B cell (primary cell): Measurements from ENCODE around the gene PLPP4. TPM values are rescaled to one million over a fixed set of nuclear protein-coding genes. Genes with fewer than 3 reads are reported as not detected.

Experiments
- ATAC-seq: fragments of 200-7000 bp; cut with Tn5 transposase; one replicate; pipeline ENCODE4 v1.10.0; 2021; ENCODE audit warnings: low read depth, mild to moderate bottlenecking, moderate number of reproducible peaks, moderate library complexity
- CTCF ChIA-PET: fragments of 350-600 bp; sonication (Branson Sonifier 250); formaldehyde crosslinking; loops from one replicate; lab custom pipeline; 2021; ENCODE audit warnings: antibody characterized with exemption, inconsistent platforms; lab: Charles Lee
- POLR2A ChIA-PET: fragments of 350-600 bp; sonication (Branson Sonifier 250); formaldehyde crosslinking; loops from one replicate; lab custom pipeline; 2021; ENCODE audit warnings: antibody characterized with exemption; lab: Charles Lee
- DNase-seq: peaks from one replicate; pipeline ENCODE4 v3.0.0; 2013
- H2AFZ ChIP-seq: 2 replicates; pipeline ENCODE4 v1.6.1; 2012; ENCODE audit warnings: mild to moderate bottlenecking, low read depth, low read length; ENCODE audit not compliant: insufficient read depth, poor library complexity, severe bottlenecking
- H3K27ac ChIP-seq, 2 donors: 1 replicate in 1 of 2; 2 replicates in 1 of 2; pipeline ENCODE4 v1.5.1; 2012 to 2013; ENCODE audit warnings: low read length in 2 of 2, mild to moderate bottlenecking in 2 of 2, moderate library complexity in 1 of 2
- H3K27me3 ChIP-seq, 4 experiments: fragments of 200-600 bp in 1 of 4; sonication (generic) in 1 of 4; replicated peaks in 1 of 4; 1 replicate in 2 of 4; 2 replicates in 2 of 4; pipeline versions ENCODE4 v1.6.1 to v1.7.0; 2013 to 2016; ENCODE audit warnings: low read length in 3 of 4, mild to moderate bottlenecking in 2 of 4, mixed read lengths in 1 of 4, moderate library complexity in 1 of 4; ENCODE audit not compliant: insufficient read depth in 4 of 4, control insufficient read depth in 3 of 4; ENCODE audit errors: control extremely low read depth in 1 of 4
- H3K36me3 ChIP-seq, 2 experiments: replicated peaks in 1 of 2; 1 replicate in 1 of 2; 2 replicates in 1 of 2; pipeline versions ENCODE4 v1.6.1 to v1.7.1; 2013; ENCODE audit warnings: low read length in 1 of 2; ENCODE audit not compliant: insufficient read depth in 2 of 2, control insufficient read depth in 1 of 2; ENCODE audit errors: control extremely low read depth in 1 of 2, extremely low read depth in 1 of 2
- H3K4me1 ChIP-seq, 2 donors: fragments of 200-600 bp in 1 of 2; sonication (generic) in 1 of 2; 1 replicate in 1 of 2; 2 replicates in 1 of 2; pipeline versions ENCODE4 v1.5.1 to v1.6.1; 2013 to 2017; ENCODE audit warnings: low read length in 2 of 2; ENCODE audit not compliant: control insufficient read depth in 2 of 2, insufficient read depth in 2 of 2
- H3K4me2 ChIP-seq: replicated peaks from 2 replicates; pipeline ENCODE3; 2012; ENCODE audit warnings: mild to moderate bottlenecking, low read depth, low read length; ENCODE audit not compliant: poor library complexity, severe bottlenecking
- H3K4me3 ChIP-seq, 5 experiments: fragments of 200-600 bp in 1 of 5; sonication (generic) in 1 of 5; 1 replicate in 3 of 5; 2 replicates in 2 of 5; pipeline versions ENCODE4 v1.5.1 to v1.7.0; 2011 to 2016; ENCODE audit warnings: low read length in 4 of 5, mild to moderate bottlenecking in 4 of 5, low read depth in 2 of 5, control low read depth in 1 of 5, moderate library complexity in 1 of 5; ENCODE audit not compliant: insufficient read depth in 1 of 5; ENCODE audit errors: control extremely low read depth in 1 of 5, extremely low read depth in 1 of 5
- H3K79me2 ChIP-seq: fragments of 200-600 bp; sonication (generic); one replicate; pipeline ENCODE4 v1.6.0; 2016; ENCODE audit warnings: low read length; ENCODE audit not compliant: control insufficient read depth, insufficient read depth
- H3K9ac ChIP-seq: fragments of 200-600 bp; sonication (generic); 2 replicates; pipeline ENCODE4 v1.6.1; 2017; ENCODE audit warnings: mild to moderate bottlenecking, low read length, moderate library complexity
- H3K9me3 ChIP-seq, 3 donors: one replicate each; pipeline versions ENCODE4 v1.6.1 to v1.7.1; 2013; ENCODE audit warnings: low read length in 2 of 3; ENCODE audit not compliant: control insufficient read depth in 2 of 3, insufficient read depth in 1 of 3; ENCODE audit errors: control extremely low read depth in 1 of 3
- H4K20me1 ChIP-seq: 2 replicates; pipeline ENCODE4 v1.6.0; 2012; ENCODE audit warnings: mild to moderate bottlenecking, low read length; ENCODE audit not compliant: insufficient read depth, control insufficient read depth, poor library complexity, severe bottlenecking
- H3K27ac Mint-ChIP-seq: one replicate; pipeline ENCODE4 v1.8.0; 2021; ENCODE audit warnings: mixed read lengths
- H3K27me3 Mint-ChIP-seq: one replicate; pipeline ENCODE4 v1.8.0; 2021; ENCODE audit warnings: mixed read lengths
- H3K4me1 Mint-ChIP-seq: one replicate; pipeline ENCODE4 v1.8.0; 2021; ENCODE audit warnings: mixed read lengths
- H3K4me3 Mint-ChIP-seq: one replicate; pipeline ENCODE4 v1.8.0; 2021; ENCODE audit warnings: mixed read lengths
- H3K9me3 Mint-ChIP-seq: one replicate; pipeline ENCODE4 v1.8.0; 2022; ENCODE audit warnings: mixed read lengths; ENCODE audit not compliant: insufficient read depth
- CTCF ChIP-seq: fragments of 200-600 bp; IDR thresholded peaks from one replicate; pipeline ENCODE4 v1.8.0; 2022; ENCODE audit warnings: antibody characterized with exemption, mild to moderate bottlenecking
- EZH2 ChIP-seq: IDR thresholded peaks from 2 replicates; pipeline ENCODE4 v1.6.1; 2012; ENCODE audit warnings: borderline replicate concordance, low read depth, mild to moderate bottlenecking, moderate library complexity, low read length; ENCODE audit not compliant: insufficient read depth, poor library complexity, severe bottlenecking
- WGBS: methylation state at CpG from one replicate; pipeline ENCODE4 v1.1.5; 2013; ENCODE audit warnings: missing lambda C conversion rate; ENCODE audit not compliant: insufficient coverage; 5-methylcytosine and 5-hydroxymethylcytosine counted together
- intact Hi-C: fragments of 100-400 bp; cut with micrococcal nuclease; formaldehyde crosslinking; loops from one replicate; pipeline ENCODE4 v1.10.0; 2022
- polyA plus RNA-seq: library from polyadenylated mRNA; depleted of rRNA; stranded (reverse); fragments of >200 nt; gene quantifications from 2 replicates; pipeline ENCODE4 v1.2.3, GENCODE V29; 2012
- total RNA-seq, 2 donors: library from RNA; stranded (reverse); fragments of 120-200 nt in 1 of 2; gene quantifications; 1 replicate in 1 of 2; 2 replicates in 1 of 2; pipeline versions ENCODE4 v1.2.3 to v1.2.4, GENCODE V29; 2013 to 2022

Gene PLPP4
- total and polyA plus RNA-seq, 2 donors (not counting 1 experiment from before 2014, with no cell fraction given) = not detected

- intact Hi-C loops = no loop called here
These were observed 129.4 kb downstream of the PLPP4 start for GRCh38 chr10:120586471-120586872.

GRCh38 chr10:120587061-120587460, 130.0 kb downstream of the PLPP4 start:
- Histone ChIP-seq H3K36me3 (no peaks in the 10 kb centered on the region), H3K9ac (no peak overlapping the region), H3K79me2 (no peaks in the 10 kb centered on the region), H4K20me1 (no peaks in the 10 kb centered on the region), H3K4me3 (no peak overlapping the region), H3K9me3 (no peaks in the 10 kb centered on the region), H2AFZ (no peak overlapping the region), H3K4me1 (no peaks in the 10 kb centered on the region), H3K4me2 (no peak overlapping the region), H3K27me3 (no peaks in the 10 kb centered on the region), H3K27ac (no peak overlapping the region)
- intact Hi-C loops = no loop called here
- no peak overlapping the region for H3K27ac Mint-ChIP-seq
- POLR2A ChIA-PET = no interaction called here
- DNase-seq (no peak), ATAC-seq (no peak)
- TF ChIP-seq EZH2 (no peak), CTCF (no peak)
- CTCF ChIA-PET = no interaction called here
- H3K27me3 Mint-ChIP-seq = peaks cover 7% of the 10 kb centered on the region
- WGBS = 91% methylated on average over 3 of the region's 5 CpGs
- H3K9me3 Mint-ChIP-seq = no peaks in the 10 kb centered on the region
- H3K4me1 Mint-ChIP-seq = no peaks in the 10 kb centered on the region
- H3K4me3 Mint-ChIP-seq = no peak overlapping the region

More at GRCh38 chr10:120586471-120586872, 129.4 kb downstream of the PLPP4 start:
- no peak for TF ChIP-seq CTCF
- TF ChIP-seq EZH2 = no peak
- Histone ChIP-seq H3K36me3 (no peaks in the 10 kb centered on the region), H3K9me3 (no peaks in the 10 kb centered on the region), H4K20me1 (no peaks in the 10 kb centered on the region), H3K27me3 (no peaks in the 10 kb centered on the region), H3K4me2 (no peak overlapping the region), H3K4me1 (no peaks in the 10 kb centered on the region), H3K4me3 (no peak overlapping the region), H3K79me2 (no peaks in the 10 kb centered on the region), H3K27ac (no peak overlapping the region), H3K9ac (no peak overlapping the region), H2AFZ (no peak overlapping the region)
- Mint-ChIP-seq H3K4me1 (no peaks in the 10 kb centered on the region), H3K27ac (no peak overlapping the region), H3K9me3 (no peaks in the 10 kb centered on the region), H3K27me3 (peaks cover 4% of the 10 kb centered on the region), H3K4me3 (no peak overlapping the region)
- DNase-seq (no peak), ATAC-seq (no peak)
- ChIA-PET CTCF (no interaction called here), POLR2A (no interaction called here)
- WGBS = 88% methylated on average over 1 of the region's 3 CpGs
